SK-N-SH (cell line): ENCODE measurements around the gene CUEDC2. TPM values are rescaled to one million over a fixed set of nuclear protein-coding genes. Genes with fewer than 3 reads are reported as not detected.

Source experiments
- CTCF ChIA-PET: fragments of 300-600, 350-600 bp; formaldehyde crosslinking; extraction: SDS; loops from one replicate; lab custom pipeline; 2021; lab: Yijun Ruan, JAX
- POLR2A ChIA-PET: fragments of 350-600 bp; sonication (Branson Sonifier 250); formaldehyde crosslinking; extraction: SDS; loops from one replicate; lab custom pipeline; 2020; ENCODE audit warnings: antibody characterized with exemption, inconsistent platforms; lab: Yijun Ruan, JAX
- DNase-seq: peaks from one replicate; pipeline ENCODE4 v3.0.0; 2012
- H2AFZ ChIP-seq: fragments of 200-600 bp; sonication (generic); 2 replicates; pipeline ENCODE4 v1.8.1; 2016; ENCODE audit warnings: antibody characterized with exemption, mild to moderate bottlenecking, low read depth
- H3F3A ChIP-seq: fragments of 200-600 bp; sonication (generic); replicated peaks from 2 replicates; pipeline ENCODE3; 2016; ENCODE audit warnings: antibody characterized with exemption, mild to moderate bottlenecking; ENCODE audit not compliant: insufficient read depth
- H3K27ac ChIP-seq, 2 experiments: fragments of 200-500 bp in 1 of 2; fragments of 200-600 bp in 1 of 2; sonication (Bioruptor generic) in 1 of 2; sonication (generic), shearing (Covaris generic) in 1 of 2; 2 replicates each; pipeline versions ENCODE4 v1.5.1 to v1.6.1; 2014 to 2016; ENCODE audit warnings: low read depth in 2 of 2, inconsistent platforms in 1 of 2, low read length in 1 of 2, mild to moderate bottlenecking in 1 of 2, mixed read lengths in 1 of 2
- H3K27me3 ChIP-seq: fragments of 200-600 bp; sonication (generic), shearing (Covaris generic); 2 replicates; pipeline ENCODE4 v1.6.1; 2016; ENCODE audit warnings: mixed run types; ENCODE audit not compliant: insufficient read depth
- H3K36me3 ChIP-seq, 2 experiments: fragments of 200-500 bp in 1 of 2; fragments of 200-600 bp in 1 of 2; sonication (Bioruptor generic) in 1 of 2; sonication (generic) in 1 of 2; replicated peaks in 1 of 2; 2 replicates each; pipeline versions ENCODE3 to v1.5.1; 2014 to 2016; ENCODE audit warnings: low read length in 1 of 2, mild to moderate bottlenecking in 1 of 2; ENCODE audit not compliant: insufficient read depth in 2 of 2, control insufficient read depth in 1 of 2
- H3K4me1 ChIP-seq, 2 experiments: fragments of 200-500 bp in 1 of 2; fragments of 200-600 bp in 1 of 2; sonication (Bioruptor generic) in 1 of 2; sonication (generic), shearing (Covaris generic) in 1 of 2; 2 replicates each; pipeline versions ENCODE4 v1.5.1 to v1.6.1; 2014 to 2016; ENCODE audit warnings: low read depth in 1 of 2, low read length in 1 of 2, mixed run types in 1 of 2; ENCODE audit not compliant: insufficient read depth in 2 of 2, control insufficient read depth in 1 of 2
- H3K4me2 ChIP-seq: fragments of 200-600 bp; sonication (generic), shearing (Covaris generic); 2 replicates; pipeline ENCODE4 v1.6.1; 2017; ENCODE audit warnings: mixed run types
- H3K4me3 ChIP-seq, 2 experiments: fragments of 200-500 bp in 1 of 2; fragments of 200-600 bp in 1 of 2; sonication (Bioruptor generic) in 1 of 2; sonication (generic), shearing (Covaris generic) in 1 of 2; 2 replicates each; pipeline versions ENCODE4 v1.5.1 to v1.8.1; 2014 to 2016; ENCODE audit warnings: low read depth in 2 of 2, inconsistent platforms in 1 of 2, low read length in 1 of 2, mild to moderate bottlenecking in 1 of 2, mixed read lengths in 1 of 2, moderate library complexity in 1 of 2
- H3K79me2 ChIP-seq: fragments of 200-600 bp; sonication (generic); 2 replicates; pipeline ENCODE4 v1.8.1; 2017; ENCODE audit warnings: mild to moderate bottlenecking; ENCODE audit not compliant: insufficient read depth
- H3K9ac ChIP-seq: fragments of 200-600 bp; sonication (generic); 2 replicates; pipeline ENCODE4 v1.6.1; 2017; ENCODE audit warnings: mixed run types
- H3K9me2 ChIP-seq: fragments of 200-600 bp; sonication (generic); 2 replicates; pipeline ENCODE4 v1.6.1; 2017; ENCODE audit warnings: mixed run types
- H3K9me3 ChIP-seq: fragments of 200-600 bp; sonication (generic); 2 replicates; pipeline ENCODE4 v1.6.1; 2017; ENCODE audit warnings: mixed run types, mild to moderate bottlenecking, moderate library complexity
- H4K20me1 ChIP-seq: fragments of 200-600 bp; sonication (generic); 2 replicates; pipeline ENCODE4 v1.6.1; 2017; ENCODE audit warnings: mild to moderate bottlenecking, mixed run types; ENCODE audit not compliant: insufficient read depth
- CHD2 ChIP-seq: fragments of 150-350 bp; IDR thresholded peaks from 2 replicates; pipeline ENCODE4 v1.6.1; 2018; ENCODE audit warnings: low read length; ENCODE audit not compliant: partially characterized antibody
- EP300 ChIP-seq, 2 experiments: IDR thresholded peaks; 2 replicates each; pipeline versions ENCODE4 v1.4.0 to v1.6.1; 2012; ENCODE audit warnings: borderline replicate concordance in 1 of 2, low read depth in 1 of 2, low read length in 1 of 2
- FOXM1 ChIP-seq: IDR thresholded peaks from 2 replicates; pipeline ENCODE4 v1.4.0; 2012; ENCODE audit warnings: low read depth, mild to moderate bottlenecking
- GABPA ChIP-seq: IDR thresholded peaks from 2 replicates; pipeline ENCODE4 v1.4.0; 2012; ENCODE audit warnings: low read depth, mild to moderate bottlenecking
- GATA2 ChIP-seq: sonication (generic); formaldehyde crosslinking; IDR thresholded peaks from 2 replicates; pipeline ENCODE4 v1.5.0; 2020; ENCODE audit warnings: mild to moderate bottlenecking, missing genetic modification reagents
- IRF3 ChIP-seq: fragments of 150-350 bp; IDR thresholded peaks from 2 replicates; pipeline ENCODE4 v1.6.1; 2016; ENCODE audit warnings: mild to moderate bottlenecking, low read depth, low read length
- MAX ChIP-seq: IDR thresholded peaks from 2 replicates; pipeline ENCODE4 v1.4.0; 2012; ENCODE audit warnings: low read depth
- NRF1 ChIP-seq: IDR thresholded peaks from 2 replicates; pipeline ENCODE4 v1.6.1; 2012; ENCODE audit warnings: low read depth, mild to moderate bottlenecking, low read length
- POLR2AphosphoS5 ChIP-seq: IDR thresholded peaks from 2 replicates; pipeline ENCODE4 v1.6.1; 2012; ENCODE audit warnings: low read depth, low read length
- RAD21 ChIP-seq: IDR thresholded peaks from 2 replicates; pipeline ENCODE4 v1.6.1; 2012; ENCODE audit warnings: mild to moderate bottlenecking, low read length
- RCOR1 ChIP-seq: fragments of 150-350 bp; IDR thresholded peaks from 2 replicates; pipeline ENCODE4 v1.6.1; 2017; ENCODE audit warnings: antibody characterized with exemption, low read length
- RFX5 ChIP-seq: IDR thresholded peaks from 2 replicates; pipeline ENCODE4 v1.6.1; 2012; ENCODE audit warnings: mild to moderate bottlenecking, improper control_type of control experiment, low read length
- RXRA ChIP-seq: IDR thresholded peaks from 2 replicates; pipeline ENCODE4 v1.4.0; 2012; ENCODE audit warnings: low read depth, mild to moderate bottlenecking, borderline replicate concordance
- SIN3A ChIP-seq: IDR thresholded peaks from 2 replicates; pipeline ENCODE4 v1.6.1; 2012; ENCODE audit warnings: low read depth, mild to moderate bottlenecking, low read length, moderate library complexity, borderline replicate concordance
- SMC3 ChIP-seq: IDR thresholded peaks from 2 replicates; pipeline ENCODE4 v1.6.1; 2012; ENCODE audit warnings: low read depth, low read length, improper control_type of control experiment
- TAF1 ChIP-seq: IDR thresholded peaks from 2 replicates; pipeline ENCODE4 v1.6.1; 2012; ENCODE audit warnings: low read depth, mild to moderate bottlenecking, low read length, moderate library complexity, borderline replicate concordance
- YY1 ChIP-seq: IDR thresholded peaks from 2 replicates; pipeline ENCODE4 v1.4.0; 2012; ENCODE audit warnings: low read depth, mild to moderate bottlenecking
- WGBS: methylation state at CpG from one replicate; pipeline ENCODE4 v1.1.6; 2017; ENCODE audit warnings: low lambda C conversion rate; 5-methylcytosine and 5-hydroxymethylcytosine counted together
- polyA plus RNA-seq, 3 experiments: library from polyadenylated mRNA; depleted of rRNA; stranded (reverse); fragments of >200 nt; gene quantifications; 2 replicates each; pipeline ENCODE4 v1.2.3, GENCODE V29; 2012
- TF ChIP-seq, protein P1 (sequence below): fragments of 150-350 bp; IDR thresholded peaks from 2 replicates; pipeline ENCODE4 v1.6.1; 2017; ENCODE audit warnings: antibody characterized with exemption, low read length, low read depth, borderline replicate concordance

Gene CUEDC2
- polyA plus RNA-seq, 1 of the 3 experiments (the other 2 are of a cell fraction), result 162 TPM

DNA sequence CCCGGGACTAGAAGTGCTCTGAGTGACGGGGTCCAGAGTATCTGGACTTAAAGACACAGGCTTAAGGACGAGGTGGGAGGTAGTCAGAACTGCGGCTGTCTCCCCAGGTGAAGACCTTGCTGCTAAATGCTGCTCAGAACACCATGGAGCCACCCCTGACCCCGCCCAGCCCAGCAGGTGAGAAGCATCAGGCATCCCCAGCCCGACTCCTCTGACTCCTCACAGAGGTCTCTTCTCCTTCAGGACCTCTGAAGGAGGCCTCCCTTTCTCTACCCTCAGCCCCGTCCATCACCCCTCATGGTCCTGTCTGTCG is 31.1 kb downstream of the CUEDC2 start:
- no peak for DNase-seq
- no peaks in the 10 kb centered on the region for H3K9me3 ChIP-seq
- ChIA-PET CTCF (interaction anchor here (3.0 to 16.5 kb wide), 6 partner anchors 16 to 231 kb away, joined by 17 to 359 read pairs (median 34); partner anchors contain the start of genes ELOVL3, FBXL15 and PSD), POLR2A (no interaction called here)
- no peak overlapping the region for H3K27ac ChIP-seq
- H4K20me1 ChIP-seq, result no peaks in the 10 kb centered on the region
- no peak overlapping the region for H3K4me2 ChIP-seq
- peaks cover 0 to 11% of the 10 kb centered on the region in 2 experiments; a peak in 1 of 4 replicates for H3K4me1 ChIP-seq
- H2AFZ ChIP-seq, result no peak overlapping the region
- H3K9ac ChIP-seq, result no peak overlapping the region
- no peaks in the 10 kb centered on the region for H3F3A ChIP-seq
- TF ChIP-seq YY1 (no peak), NRF1 (no peak), RCOR1 (no peak), RFX5 (no peak), CHD2 (no peak), SMC3 (no peak), FOXM1 (no peak), MAX (no peak), EP300 (IDR thresholded peaks at IDR 0.05; ENCODE audit: borderline replicate concordance in 1 of 2, low read depth in 1 of 2, low read length in 1 of 2) (no peak), SIN3A (no peak), POLR2AphosphoS5 (no peak), GATA2 (CRISPR knock-in tag) (no peak), GABPA (no peak), TAF1 (no peak), IRF3 (no peak), RAD21 (no peak), RXRA (no peak)
- TF ChIP-seq, protein P1, sequence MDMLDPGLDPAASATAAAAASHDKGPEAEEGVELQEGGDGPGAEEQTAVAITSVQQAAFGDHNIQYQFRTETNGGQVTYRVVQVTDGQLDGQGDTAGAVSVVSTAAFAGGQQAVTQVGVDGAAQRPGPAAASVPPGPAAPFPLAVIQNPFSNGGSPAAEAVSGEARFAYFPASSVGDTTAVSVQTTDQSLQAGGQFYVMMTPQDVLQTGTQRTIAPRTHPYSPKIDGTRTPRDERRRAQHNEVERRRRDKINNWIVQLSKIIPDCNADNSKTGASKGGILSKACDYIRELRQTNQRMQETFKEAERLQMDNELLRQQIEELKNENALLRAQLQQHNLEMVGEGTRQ, result no peak
- H3K27me3 ChIP-seq, result no peaks in the 10 kb centered on the region
- 86% methylated on average over 8 of the region's 8 CpGs for WGBS
- no peaks in the 10 kb centered on the region for H3K79me2 ChIP-seq
- H3K36me3 ChIP-seq, result no peaks in the 10 kb centered on the region
- no peaks in the 10 kb centered on the region for H3K9me2 ChIP-seq
- no peak overlapping the region for H3K4me3 ChIP-seq
